Smooth muscle cell (in vitro differentiated cells): Measurements from ENCODE around the gene LEF1. TPM values are rescaled to one million over a fixed set of nuclear protein-coding genes. Genes with fewer than 3 reads are reported as not detected.

Experiments
- DNase-seq: peaks from one replicate; lab custom pipeline; 2025; ENCODE audit not compliant: unreplicated experiment; lab: John Stamatoyannopoulos, UW
- H2AFZ ChIP-seq: fragments of 200-600 bp; sonication (generic); 2 replicates; pipeline ENCODE4 v1.6.0; 2016; ENCODE audit warnings: antibody characterized with exemption, low read depth, mild to moderate bottlenecking
- H3F3A ChIP-seq: fragments of 200-600 bp; sonication (generic); 2 replicates; pipeline ENCODE4 v1.6.0; 2017; ENCODE audit warnings: antibody characterized with exemption, low read depth
- H3K27ac ChIP-seq: fragments of 200-600 bp; sonication (generic); 2 replicates; pipeline ENCODE4 v1.5.1; 2016; ENCODE audit warnings: low read depth, mild to moderate bottlenecking
- H3K27me3 ChIP-seq: fragments of 200-600 bp; sonication (generic); 2 replicates; pipeline ENCODE4 v1.6.1; 2016; ENCODE audit warnings: low read depth, mild to moderate bottlenecking
- H3K36me3 ChIP-seq: fragments of 200-600 bp; sonication (generic); 2 replicates; pipeline ENCODE4 v1.5.1; 2016; ENCODE audit warnings: low read depth
- H3K4me1 ChIP-seq: fragments of 200-600 bp; sonication (generic); 2 replicates; pipeline ENCODE4 v1.5.1; 2016; ENCODE audit warnings: low read depth
- H3K4me2 ChIP-seq: fragments of 200-600 bp; sonication (generic); 2 replicates; pipeline ENCODE4 v1.6.0; 2016; ENCODE audit warnings: mild to moderate bottlenecking
- H3K4me3 ChIP-seq: fragments of 200-600 bp; sonication (generic); 2 replicates; pipeline ENCODE4 v1.5.1; 2016; ENCODE audit warnings: mild to moderate bottlenecking
- H3K79me2 ChIP-seq: fragments of 200-600 bp; sonication (generic); 2 replicates; pipeline ENCODE4 v1.6.0; 2016; ENCODE audit warnings: low read depth, mild to moderate bottlenecking
- H3K9ac ChIP-seq: fragments of 200-600 bp; sonication (generic); 2 replicates; pipeline ENCODE4 v1.6.0; 2016; ENCODE audit warnings: low read depth
- H3K9me3 ChIP-seq: fragments of 200-600 bp; sonication (generic); replicated peaks from 2 replicates; pipeline ENCODE4 v1.5.1; 2016; ENCODE audit warnings: low read depth
- H4K20me1 ChIP-seq: fragments of 200-600 bp; sonication (generic); 2 replicates; pipeline ENCODE4 v1.6.0; 2016; ENCODE audit warnings: low read depth
- CTCF ChIP-seq: fragments of 200-600 bp; sonication (generic); IDR thresholded peaks from 2 replicates; pipeline ENCODE4 v1.5.1; 2017; ENCODE audit warnings: borderline replicate concordance, mild to moderate bottlenecking, antibody characterized with exemption; ENCODE audit not compliant: insufficient read depth, poor library complexity, severe bottlenecking
- WGBS: methylation state at CpG from one replicate; pipeline ENCODE4 v1.1.7; 2016; ENCODE audit warnings: low lambda C conversion rate; 5-methylcytosine and 5-hydroxymethylcytosine counted together
- polyA plus RNA-seq: library from polyadenylated mRNA; unstranded; fragments of >200 nt; fragmentation: Nextera tagmentation; extraction: Ambion mirVana; gene quantifications from 2 replicates; pipeline ENCODE4 v1.2.1, GENCODE V29; 2016
- total RNA-seq: library from RNA; depleted of rRNA; stranded (reverse); fragments of >200 nt; gene quantifications from 2 replicates; pipeline ENCODE4 v1.2.3, GENCODE V29; 2014

LEF1 gene
- total and polyA plus RNA-seq, 2 experiments from 2014 or later: 87.3 to 96.2 TPM

GRCh38 chr4:108099838-108100237, 68.9 kb downstream of the LEF1 start:
- Histone ChIP-seq H3K27me3 (no peaks in the 10 kb centered on the region), H3K79me2 (peaks cover 48% of the 10 kb centered on the region), H4K20me1 (peaks cover 29% of the 10 kb centered on the region), H3K4me2 (no peak overlapping the region), H3K4me1 (no peaks in the 10 kb centered on the region), H3F3A (no peaks in the 10 kb centered on the region), H3K9me3 (no peaks in the 10 kb centered on the region), H3K36me3 (no peaks in the 10 kb centered on the region), H2AFZ (no peak overlapping the region), H3K4me3 (no peak overlapping the region), H3K27ac (peak overlapping the region; percentile 69), H3K9ac (no peak overlapping the region)
- no peak for DNase-seq
- WGBS: 96% methylated on average over 1 of the region's 1 CpG
- TF ChIP-seq CTCF: no peak

DNA sequence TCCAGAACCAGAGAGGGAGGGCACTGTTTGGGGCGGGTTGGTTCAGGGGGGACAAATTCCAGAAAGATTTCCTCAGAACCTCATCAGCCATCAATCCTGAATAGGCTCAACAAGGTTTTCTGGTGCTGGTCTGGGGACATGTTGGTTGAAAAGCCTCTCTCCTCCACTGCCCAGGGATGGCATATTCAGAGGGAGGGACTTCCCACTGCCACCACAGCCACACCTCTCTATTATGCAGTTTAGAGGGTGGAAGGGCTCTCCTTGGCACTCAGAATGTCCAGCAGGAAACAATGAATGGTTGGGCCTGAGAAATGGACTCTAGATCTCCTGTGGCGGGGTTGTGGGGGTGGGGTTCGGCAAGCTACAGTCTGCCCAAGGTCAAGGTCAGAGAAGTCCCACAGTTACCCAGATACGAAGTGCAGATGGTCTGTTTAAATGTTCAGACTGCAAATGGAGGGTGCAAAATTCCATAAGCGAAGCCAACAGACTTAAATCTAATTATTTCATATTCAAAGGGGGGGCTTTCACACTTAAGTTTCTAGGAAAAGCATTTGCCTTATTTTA, 70.7 kb downstream of the LEF1 start:
- TF ChIP-seq CTCF: no peak
- no peak overlapping the region for H3K27ac ChIP-seq
- no peak overlapping the region for H3K9ac ChIP-seq
- H2AFZ ChIP-seq: no peak overlapping the region
- no peak overlapping the region for H3K4me2 ChIP-seq
- WGBS: 96% methylated on average over 5 of the region's 5 CpGs
- no peaks in the 10 kb centered on the region for H3F3A ChIP-seq
- H3K9me3 ChIP-seq: no peaks in the 10 kb centered on the region
- no peaks in the 10 kb centered on the region for H3K36me3 ChIP-seq
- H4K20me1 ChIP-seq: peaks cover 33% of the 10 kb centered on the region
- no peaks in the 10 kb centered on the region for H3K27me3 ChIP-seq
- H3K79me2 ChIP-seq: peaks cover 42% of the 10 kb centered on the region
- no peak overlapping the region for H3K4me3 ChIP-seq
- H3K4me1 ChIP-seq: no peaks in the 10 kb centered on the region
- no peak for DNase-seq

DNA sequence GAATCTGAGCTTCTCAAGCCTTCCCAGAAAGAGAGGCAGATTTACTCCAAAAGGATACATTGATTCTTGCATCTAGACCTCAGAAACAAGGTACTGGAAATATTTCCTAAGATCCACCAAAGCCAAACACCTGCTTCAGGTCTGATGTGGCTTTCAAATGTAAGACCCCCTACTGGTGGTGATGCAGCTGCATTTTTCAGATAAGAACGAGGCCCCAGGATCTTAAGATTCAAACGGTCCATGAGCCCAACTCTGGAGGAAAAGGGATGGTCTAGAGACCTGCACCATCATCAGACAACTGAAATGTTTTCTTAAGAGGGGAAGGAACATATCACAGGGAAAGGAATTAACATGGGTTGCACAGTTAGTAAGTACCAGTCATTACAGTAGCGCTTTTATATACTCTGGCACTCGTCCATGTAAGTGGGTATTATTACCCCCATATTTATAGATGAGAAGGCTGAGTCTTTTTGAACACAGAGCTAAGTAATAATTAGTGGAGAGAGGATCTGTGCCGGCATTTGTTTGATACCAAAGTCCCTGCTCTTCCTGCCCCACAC, 73.7 kb downstream of the LEF1 start:
- H3K4me3 ChIP-seq: no peak overlapping the region
- H3F3A ChIP-seq: no peaks in the 10 kb centered on the region
- no peaks in the 10 kb centered on the region for H3K36me3 ChIP-seq
- H3K27ac ChIP-seq: no peak overlapping the region
- no peak overlapping the region for H3K9ac ChIP-seq
- H3K27me3 ChIP-seq: no peaks in the 10 kb centered on the region
- H3K4me2 ChIP-seq: no peak overlapping the region
- H2AFZ ChIP-seq: no peak overlapping the region
- H4K20me1 ChIP-seq: peaks cover 46% of the 10 kb centered on the region
- no peaks in the 10 kb centered on the region for H3K4me1 ChIP-seq
- H3K79me2 ChIP-seq: peaks cover 55% of the 10 kb centered on the region
- DNase-seq: no peak
- TF ChIP-seq CTCF: no peak
- H3K9me3 ChIP-seq: no peaks in the 10 kb centered on the region
- 81% methylated on average over 5 of the region's 5 CpGs for WGBS

DNA sequence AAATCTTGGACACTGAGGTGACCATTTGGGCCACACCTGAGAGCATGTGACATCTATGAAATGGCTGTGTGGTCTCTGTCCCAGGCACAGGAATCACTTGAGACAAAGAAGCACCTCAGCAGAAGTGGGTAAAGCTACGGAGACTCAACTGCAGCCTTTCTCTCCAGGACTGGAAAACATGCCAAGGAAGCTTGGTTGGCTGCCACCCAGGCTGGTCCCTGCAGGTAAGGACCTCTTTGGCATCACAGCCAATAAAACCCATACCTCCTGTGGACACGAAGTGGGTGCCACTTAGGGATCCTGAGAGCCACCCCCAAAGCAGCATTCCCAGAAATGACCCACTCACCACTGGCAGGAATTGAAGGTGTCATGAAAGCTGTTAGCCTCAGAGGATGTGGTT, 74.6 kb downstream of the LEF1 start:
- H3K4me3 ChIP-seq: no peak overlapping the region
- H3K9me3 ChIP-seq: no peaks in the 10 kb centered on the region
- no peak for DNase-seq
- H3K4me1 ChIP-seq: no peaks in the 10 kb centered on the region
- H3K79me2 ChIP-seq: peaks cover 60% of the 10 kb centered on the region
- H3K27ac ChIP-seq: no peak overlapping the region
- H3K9ac ChIP-seq: no peak overlapping the region
- no peaks in the 10 kb centered on the region for H3K27me3 ChIP-seq
- H3K4me2 ChIP-seq: no peak overlapping the region
- WGBS: 98% methylated on average over 2 of the region's 2 CpGs
- H3K36me3 ChIP-seq: no peaks in the 10 kb centered on the region
- no peaks in the 10 kb centered on the region for H3F3A ChIP-seq
- H4K20me1 ChIP-seq: peaks cover 55% of the 10 kb centered on the region
- no peak for TF ChIP-seq CTCF
- no peak overlapping the region for H2AFZ ChIP-seq
